Type B pancreatic cell (in vitro differentiated cells): ENCODE data around the gene RBFOX1. TPM values are rescaled to one million over a fixed set of nuclear protein-coding genes. Genes with fewer than 3 reads are reported as not detected.

ENCODE experiments used
- DNase-seq: peaks from one replicate; pipeline ENCODE4 v3.0.0; 2021; ENCODE audit warnings: mixed read lengths; ENCODE audit not compliant: unreplicated experiment; ENCODE audit errors: extremely low spot score
- H3K27ac Mint-ChIP-seq: 2 replicates; pipeline ENCODE4 v1.8.0; 2021; ENCODE audit warnings: mild to moderate bottlenecking, mixed read lengths
- H3K27me3 Mint-ChIP-seq: 2 replicates; pipeline ENCODE4 v1.8.0; 2021; ENCODE audit warnings: mixed read lengths
- H3K36me3 Mint-ChIP-seq: 2 replicates; pipeline ENCODE4 v1.8.0; 2021; ENCODE audit warnings: mixed read lengths
- H3K4me1 Mint-ChIP-seq: one replicate; pipeline ENCODE4 v1.8.0; 2021; ENCODE audit warnings: mixed read lengths; ENCODE audit not compliant: unreplicated experiment
- H3K4me3 Mint-ChIP-seq: 2 replicates; pipeline ENCODE4 v1.8.0; 2021; ENCODE audit warnings: mild to moderate bottlenecking, mixed read lengths
- H3K9me3 Mint-ChIP-seq: 2 replicates; pipeline ENCODE4 v1.8.0; 2021; ENCODE audit warnings: mixed read lengths
- CTCF ChIP-seq: fragments of 200-600 bp; sonication (generic); conservative IDR thresholded peaks from 2 replicates; pipeline ENCODE4 v1.5.0; 2021; ENCODE audit warnings: antibody characterized with exemption, mild to moderate bottlenecking
- long read RNA-seq: library from polyadenylated mRNA; unstranded; transcript quantifications from one replicate; pipeline ENCODE4 v2.0.0, GENCODE V29; 2020
- total RNA-seq: library from RNA; stranded (reverse); gene quantifications from 2 replicates; pipeline ENCODE4 v1.2.1, GENCODE V29; 2021; ENCODE audit warnings: low replicate concordance

Gene RBFOX1
- 1.7 and 21.0 TPM in 2 replicates for total RNA-seq
- long read RNA-seq, partial matches to known transcripts, result 0 of 3 reads
- long read RNA-seq, other reads (novel, unspliced or antisense), result 3 of 3 reads

DNA sequence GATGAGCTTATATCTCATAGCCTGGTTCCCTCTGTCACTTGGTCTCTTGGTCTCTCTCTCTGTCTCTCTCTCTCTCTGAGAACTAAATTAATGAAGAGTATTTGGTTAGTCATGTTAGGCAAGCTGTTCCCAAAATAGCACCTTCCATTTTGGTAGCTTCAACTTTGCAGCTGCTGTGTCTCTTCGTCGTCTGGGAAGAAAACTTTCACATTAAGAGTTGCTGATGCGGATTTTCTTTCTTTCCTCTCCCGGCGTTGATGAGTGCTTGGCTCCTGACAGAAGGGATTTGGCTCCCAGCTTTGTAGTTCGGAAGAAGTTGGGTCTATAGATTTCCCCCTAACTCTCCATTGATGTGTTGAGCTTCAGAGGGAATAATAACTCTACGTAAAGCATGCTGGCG is at the start of gene RBFOX1:
RBFOX1 (plus strand) TSS at position 235 of the 400 bp plus-strand sequence.
- no peak for DNase-seq
- Mint-ChIP-seq H3K27me3 (peaks cover 12% of the 10 kb centered on the region), H3K9me3 (no peaks in the 10 kb centered on the region), H3K27ac (no peak within 1 kb of the TSS), H3K4me1 (no peaks in the 10 kb centered on the region), H3K4me3 (no peak within 1 kb of the TSS), H3K36me3 (no peaks in the 10 kb centered on the region)
- TF ChIP-seq CTCF, result no peak

GRCh38 chr16:7284780-7285179 is 47.9 kb upstream of the RBFOX1 start:
- Mint-ChIP-seq H3K27ac (no peak overlapping the region), H3K9me3 (peaks cover 9% of the 10 kb centered on the region), H3K4me1 (no peaks in the 10 kb centered on the region), H3K4me3 (no peak overlapping the region), H3K36me3 (no peaks in the 10 kb centered on the region), H3K27me3 (peaks cover 13% of the 10 kb centered on the region)
- no peak for DNase-seq
- no peak for TF ChIP-seq CTCF

DNA sequence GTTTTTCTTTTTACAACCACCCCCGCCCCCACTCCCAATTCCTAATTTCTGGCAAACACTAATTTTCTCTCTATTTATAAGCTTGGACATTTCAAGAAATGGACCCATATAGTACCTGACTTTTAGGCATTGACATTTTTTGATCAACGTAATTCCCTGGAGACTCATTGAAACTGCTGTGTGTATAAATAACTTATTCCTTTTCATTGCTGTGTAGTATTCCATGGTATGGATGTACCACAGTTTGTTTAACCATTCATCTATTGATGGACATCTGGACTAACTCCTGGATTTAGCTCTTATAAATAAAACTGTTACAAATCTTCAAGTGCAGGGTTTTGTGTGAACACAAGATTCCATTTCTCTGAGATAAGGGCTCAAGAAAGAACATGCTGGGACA is 47.1 kb upstream of the RBFOX1 start:
- Mint-ChIP-seq H3K36me3 (no peaks in the 10 kb centered on the region), H3K4me1 (no peaks in the 10 kb centered on the region), H3K4me3 (no peak overlapping the region), H3K27me3 (peaks cover 13% of the 10 kb centered on the region), H3K27ac (no peak overlapping the region), H3K9me3 (peaks cover 9% of the 10 kb centered on the region)
- no peak for TF ChIP-seq CTCF
- no peak for DNase-seq

DNA sequence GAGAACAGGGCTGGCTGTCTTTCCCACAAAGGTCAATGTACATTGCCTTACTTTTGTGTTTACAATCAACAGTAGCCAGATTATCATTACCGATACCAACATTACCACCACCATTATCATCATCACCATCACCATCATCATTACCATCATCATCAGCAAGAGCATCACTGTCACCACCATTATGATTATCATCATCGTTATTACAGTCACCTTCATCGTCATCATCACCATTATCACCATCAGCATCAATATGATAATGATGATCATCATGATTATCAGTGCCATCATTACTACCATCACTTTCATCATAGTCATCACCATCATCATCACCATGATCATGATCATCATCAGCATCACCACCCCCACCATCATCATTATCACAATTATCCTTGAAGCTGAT is 43.3 kb upstream of the RBFOX1 start:
- Mint-ChIP-seq H3K27me3 (peaks cover 8% of the 10 kb centered on the region), H3K36me3 (no peaks in the 10 kb centered on the region), H3K4me1 (no peaks in the 10 kb centered on the region), H3K27ac (no peak overlapping the region), H3K9me3 (peaks cover 4% of the 10 kb centered on the region), H3K4me3 (no peak overlapping the region)
- no peak for DNase-seq
- TF ChIP-seq CTCF, result no peak

- no peak for TF ChIP-seq CTCF
- H3K4me1 Mint-ChIP-seq, result no peaks in the 10 kb centered on the region
- peaks cover 9% of the 10 kb centered on the region for H3K27me3 Mint-ChIP-seq
- H3K9me3 Mint-ChIP-seq, result peaks cover under 1% of the 10 kb centered on the region
- DNase-seq, result no peak
- no peak overlapping the region for H3K4me3 Mint-ChIP-seq
- no peaks in the 10 kb centered on the region for H3K36me3 Mint-ChIP-seq
- no peak overlapping the region for H3K27ac Mint-ChIP-seq
These were observed 42.0 kb upstream of the RBFOX1 start for GRCh38 chr16:7290682-7291081.

DNA sequence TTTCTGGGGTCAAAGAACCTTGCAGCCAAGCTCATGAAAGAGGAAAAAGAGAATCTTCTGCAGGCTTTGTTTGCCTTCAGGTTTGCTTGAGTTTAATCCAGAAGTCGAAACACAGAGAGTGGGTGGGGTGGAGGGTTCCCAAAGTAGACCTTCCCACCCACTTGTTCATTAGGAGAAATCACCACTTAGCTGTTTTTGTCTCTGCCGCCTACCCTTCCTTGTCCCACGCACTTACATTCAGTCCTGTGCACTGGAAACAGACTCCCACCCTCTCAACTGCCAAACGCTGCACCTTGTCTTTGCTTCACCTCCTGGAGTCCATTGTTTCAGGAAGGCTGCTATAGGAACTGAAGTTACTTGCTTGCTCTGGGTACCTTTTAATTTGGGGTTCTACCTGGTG is 38.6 kb upstream of the RBFOX1 start:
- H3K4me1 Mint-ChIP-seq, result no peaks in the 10 kb centered on the region
- H3K9me3 Mint-ChIP-seq, result no peaks in the 10 kb centered on the region
- H3K4me3 Mint-ChIP-seq, result no peak overlapping the region

More for the DNA sequence above, 38.6 kb upstream of the RBFOX1 start:
- DNase-seq, result no peak
- no peaks in the 10 kb centered on the region for H3K36me3 Mint-ChIP-seq
- TF ChIP-seq CTCF, result no peak
- H3K27ac Mint-ChIP-seq, result no peak overlapping the region
- H3K27me3 Mint-ChIP-seq, result peaks cover 21% of the 10 kb centered on the region
